ENCODE results near the gene ATP1B4.

Gene ATP1B4

DNA sequence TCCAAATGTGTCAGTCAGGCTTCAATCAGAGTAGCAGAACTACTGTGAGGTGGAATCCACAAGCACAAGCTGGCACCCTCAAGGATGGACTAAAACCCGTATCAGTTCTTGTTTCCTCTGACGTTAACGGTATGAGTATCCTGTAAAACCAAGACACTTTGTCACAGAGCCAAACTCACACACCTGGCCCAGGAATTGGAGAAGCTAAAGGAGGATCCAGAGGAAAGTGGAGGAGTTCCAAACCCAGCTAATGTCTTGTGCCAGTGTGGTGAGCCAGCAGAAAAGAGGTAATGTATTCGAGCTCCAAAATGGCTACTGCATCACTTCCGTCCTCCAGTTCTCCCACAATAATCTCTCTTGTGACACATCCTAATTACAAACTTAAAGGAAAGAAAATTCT lies 44.7 kb downstream of the ATP1B4 start:
- H3K4me3 ChIP-seq (ENCODE audit: low read length in 2 of 2) = no peak overlapping the region
- H3K4ac ChIP-seq (ENCODE audit: low read length) = no peak overlapping the region
- no peak overlapping the region for H3K14ac ChIP-seq (ENCODE audit: low read length)
- no peaks in the 10 kb centered on the region for H3K4me1 ChIP-seq (ENCODE audit: control insufficient read depth in 2 of 2, insufficient read depth in 1 of 2, low read depth in 1 of 2, low read length in 2 of 2)
- no peak overlapping the region for H3K9ac ChIP-seq (ENCODE audit: low read depth, low read length, poor library complexity)
- no peak overlapping the region for H2BK12ac ChIP-seq (ENCODE audit: low read length)
- H3K9me3 ChIP-seq (replicated peaks in 1 of 2; ENCODE audit: control insufficient read depth in 2 of 2, insufficient read depth in 1 of 2, low read depth in 1 of 2, low read length in 2 of 2) = no peaks in the 10 kb centered on the region
- H2BK15ac ChIP-seq (ENCODE audit: low read length) = no peak overlapping the region
- no peak overlapping the region for H3K18ac ChIP-seq (ENCODE audit: low read length)
- H2BK120ac ChIP-seq (ENCODE audit: low read depth, low read length) = no peak overlapping the region
- DNase-seq (ENCODE audit: low spot score) = no peak
- no peak overlapping the region for H4K8ac ChIP-seq (ENCODE audit: low read depth, low read length)
- no peak overlapping the region for H2AK5ac ChIP-seq (ENCODE audit: low read depth, low read length)
- H3K79me1 ChIP-seq (ENCODE audit: low read depth, low read length) = no peaks in the 10 kb centered on the region
- no peak overlapping the region for H4K91ac ChIP-seq (ENCODE audit: low read depth, low read length, poor library complexity)
- H3K27me3 ChIP-seq (ENCODE audit: control insufficient read depth in 3 of 3, insufficient read depth in 3 of 3, low read depth in 1 of 3, low read length in 3 of 3) = peaks cover 0 to 2% (median 0%) of the 10 kb centered on the region in 3 experiments
- no peak overlapping the region for H2BK5ac ChIP-seq (ENCODE audit: low read length)
- no peak overlapping the region for H3K23ac ChIP-seq (ENCODE audit: low read depth, low read length, poor library complexity)
- H3K4me2 ChIP-seq (ENCODE audit: insufficient read depth, low read length, poor library complexity, severe bottlenecking) = no peak overlapping the region
- H3K27ac ChIP-seq (replicated peaks; ENCODE audit: low read length) = no peak overlapping the region
- WGBS, 2 donors (ENCODE audit: extremely low coverage in 2 of 2, insufficient read length in 2 of 2, insufficient replicate concordance in 1 of 2) = no CpG with 5 or more reads among the region's 5 CpGs
- H3K36me3 ChIP-seq (replicated peaks in 1 of 2; ENCODE audit: control insufficient read depth in 2 of 2, insufficient read depth in 2 of 2, low read length in 2 of 2) = no peaks in the 10 kb centered on the region
- H2AFZ ChIP-seq (ENCODE audit: low read length) = no peak overlapping the region

DNA sequence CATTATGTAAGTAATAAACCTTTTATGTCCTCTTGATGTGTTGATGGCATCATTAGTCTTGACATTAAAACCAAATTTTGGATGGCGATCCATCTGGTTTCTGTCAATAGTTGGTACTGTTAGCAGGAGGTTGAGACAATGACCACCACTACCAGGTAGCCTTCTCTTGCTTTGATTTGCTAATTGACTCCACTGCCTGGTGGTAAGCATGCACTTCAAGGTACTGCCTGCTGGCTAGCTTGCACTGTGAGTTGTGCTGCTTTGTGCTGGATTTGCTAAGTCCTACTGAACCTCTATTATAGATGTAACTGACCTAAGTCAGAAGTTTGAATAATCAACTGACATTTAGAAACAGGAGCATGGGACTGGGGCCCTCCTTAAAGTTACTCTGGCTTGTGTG lies 46.3 kb downstream of the ATP1B4 start:
- no peak overlapping the region for H2AK5ac ChIP-seq (ENCODE audit: low read depth, low read length)
- H3K23ac ChIP-seq (ENCODE audit: low read depth, low read length, poor library complexity) = no peak overlapping the region
- no peak overlapping the region for H4K8ac ChIP-seq (ENCODE audit: low read depth, low read length)
- no CpG with 5 or more reads among the region's 1 CpG for WGBS, 2 donors (ENCODE audit: extremely low coverage in 2 of 2, insufficient read length in 2 of 2, insufficient replicate concordance in 1 of 2)
- no peaks in the 10 kb centered on the region for H3K36me3 ChIP-seq (replicated peaks in 1 of 2; ENCODE audit: control insufficient read depth in 2 of 2, insufficient read depth in 2 of 2, low read length in 2 of 2)
- DNase-seq (ENCODE audit: low spot score) = no peak
- H2AFZ ChIP-seq (ENCODE audit: low read length) = no peak overlapping the region
- no peak overlapping the region for H3K27ac ChIP-seq (replicated peaks; ENCODE audit: low read length)
- H3K4me2 ChIP-seq (ENCODE audit: insufficient read depth, low read length, poor library complexity, severe bottlenecking) = no peak overlapping the region
- no peak overlapping the region for H3K18ac ChIP-seq (ENCODE audit: low read length)
- H3K27me3 ChIP-seq (ENCODE audit: control insufficient read depth in 3 of 3, insufficient read depth in 3 of 3, low read depth in 1 of 3, low read length in 3 of 3) = peaks cover 0 to 2% (median 0%) of the 10 kb centered on the region in 3 experiments
- no peaks in the 10 kb centered on the region for H3K9me3 ChIP-seq (replicated peaks in 1 of 2; ENCODE audit: control insufficient read depth in 2 of 2, insufficient read depth in 1 of 2, low read depth in 1 of 2, low read length in 2 of 2)
- no peak overlapping the region for H2BK15ac ChIP-seq (ENCODE audit: low read length)
- H2BK120ac ChIP-seq (ENCODE audit: low read depth, low read length) = no peak overlapping the region
- H3K4ac ChIP-seq (ENCODE audit: low read length) = no peak overlapping the region
- no peak overlapping the region for H3K9ac ChIP-seq (ENCODE audit: low read depth, low read length, poor library complexity)
- H2BK12ac ChIP-seq (ENCODE audit: low read length) = no peak overlapping the region
- H2BK5ac ChIP-seq (ENCODE audit: low read length) = no peak overlapping the region
- H4K91ac ChIP-seq (ENCODE audit: low read depth, low read length, poor library complexity) = no peak overlapping the region
- no peak overlapping the region for H3K14ac ChIP-seq (ENCODE audit: low read length)
- no peaks in the 10 kb centered on the region for H3K79me1 ChIP-seq (ENCODE audit: low read depth, low read length)
- no peaks in the 10 kb centered on the region for H3K4me1 ChIP-seq (ENCODE audit: control insufficient read depth in 2 of 2, insufficient read depth in 1 of 2, low read depth in 1 of 2, low read length in 2 of 2)
- no peak overlapping the region for H3K4me3 ChIP-seq (ENCODE audit: low read length in 2 of 2)

DNA sequence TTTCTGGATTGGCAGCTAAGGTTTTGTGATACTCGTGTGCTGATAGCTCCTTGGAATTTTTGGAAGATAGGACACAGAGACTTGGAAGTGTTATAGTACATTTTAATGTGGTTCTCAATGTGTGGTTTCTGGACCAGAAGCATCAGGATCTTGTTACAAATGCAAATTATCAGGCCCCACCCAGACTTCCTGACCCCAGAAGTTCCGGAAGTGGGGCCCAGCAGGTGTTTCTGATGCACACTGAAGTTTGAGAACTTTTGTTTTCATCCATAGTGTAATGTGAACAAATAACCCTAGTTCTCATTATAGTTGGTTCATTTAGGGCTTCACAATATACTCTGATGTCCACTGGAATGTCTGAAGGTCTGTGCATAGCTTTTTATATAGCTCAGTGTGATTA lies 57.6 kb downstream of the ATP1B4 start:
- no peaks in the 10 kb centered on the region for H3K4me1 ChIP-seq (ENCODE audit: control insufficient read depth in 2 of 2, insufficient read depth in 1 of 2, low read depth in 1 of 2, low read length in 2 of 2)
- no peak overlapping the region for H3K4me3 ChIP-seq (ENCODE audit: low read length in 2 of 2)
- H2BK12ac ChIP-seq (ENCODE audit: low read length) = no peak overlapping the region
- no peak overlapping the region for H3K4ac ChIP-seq (ENCODE audit: low read length)
- no peak overlapping the region for H3K4me2 ChIP-seq (ENCODE audit: insufficient read depth, low read length, poor library complexity, severe bottlenecking)
- H2BK15ac ChIP-seq (ENCODE audit: low read length) = no peak overlapping the region
- H3K23ac ChIP-seq (ENCODE audit: low read depth, low read length, poor library complexity) = no peak overlapping the region
- H4K91ac ChIP-seq (ENCODE audit: low read depth, low read length, poor library complexity) = no peak overlapping the region
- DNase-seq (ENCODE audit: low spot score) = no peak
- WGBS, 2 donors (ENCODE audit: extremely low coverage in 2 of 2, insufficient read length in 2 of 2, insufficient replicate concordance in 1 of 2) = no CpG with 5 or more reads among the region's 2 CpGs
- H3K18ac ChIP-seq (ENCODE audit: low read length) = no peak overlapping the region
- H3K79me1 ChIP-seq (ENCODE audit: low read depth, low read length) = no peaks in the 10 kb centered on the region
- no peak overlapping the region for H2AFZ ChIP-seq (ENCODE audit: low read length)
- no peak overlapping the region for H3K27ac ChIP-seq (replicated peaks; ENCODE audit: low read length)
- H2AK5ac ChIP-seq (ENCODE audit: low read depth, low read length) = no peak overlapping the region
- no peak overlapping the region for H4K8ac ChIP-seq (ENCODE audit: low read depth, low read length)
- H3K27me3 ChIP-seq (ENCODE audit: control insufficient read depth in 3 of 3, insufficient read depth in 3 of 3, low read depth in 1 of 3, low read length in 3 of 3) = no peaks in the 10 kb centered on the region
- no peak overlapping the region for H2BK120ac ChIP-seq (ENCODE audit: low read depth, low read length)
- no peak overlapping the region for H2BK5ac ChIP-seq (ENCODE audit: low read length)
- no peaks in the 10 kb centered on the region for H3K9me3 ChIP-seq (replicated peaks in 1 of 2; ENCODE audit: control insufficient read depth in 2 of 2, insufficient read depth in 1 of 2, low read depth in 1 of 2, low read length in 2 of 2)
- H3K36me3 ChIP-seq (replicated peaks in 1 of 2; ENCODE audit: control insufficient read depth in 2 of 2, insufficient read depth in 2 of 2, low read length in 2 of 2) = no peaks in the 10 kb centered on the region
- H3K14ac ChIP-seq (ENCODE audit: low read length) = no peak overlapping the region
- H3K9ac ChIP-seq (ENCODE audit: low read depth, low read length, poor library complexity) = no peak overlapping the region

DNA sequence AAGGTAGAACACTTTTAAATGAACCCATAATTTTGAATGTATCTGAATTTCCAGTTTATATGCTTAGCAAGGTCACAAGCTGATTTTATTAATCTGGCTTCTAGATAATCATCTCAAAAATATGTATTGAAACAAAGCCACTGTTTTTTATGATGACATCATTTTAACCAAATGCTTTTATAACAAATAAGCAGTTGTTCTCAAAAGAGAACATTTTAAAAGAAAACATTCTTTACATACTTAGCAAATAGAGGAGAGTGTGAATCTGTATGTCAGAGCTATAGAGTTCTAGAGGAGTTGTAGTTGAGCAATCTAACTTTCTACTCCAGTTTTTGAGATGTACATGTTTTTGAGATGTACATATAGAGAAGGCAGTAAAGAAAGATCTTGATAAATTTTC lies 64.7 kb downstream of the ATP1B4 start:
- DNase-seq (ENCODE audit: low spot score) = no peak
- H2BK120ac ChIP-seq (ENCODE audit: low read depth, low read length) = no peak overlapping the region
- no peak overlapping the region for H2BK12ac ChIP-seq (ENCODE audit: low read length)
- H3K4me3 ChIP-seq (ENCODE audit: low read length in 2 of 2) = no peak overlapping the region
- no peaks in the 10 kb centered on the region for H3K9me3 ChIP-seq (replicated peaks in 1 of 2; ENCODE audit: control insufficient read depth in 2 of 2, insufficient read depth in 1 of 2, low read depth in 1 of 2, low read length in 2 of 2)
- H3K18ac ChIP-seq (ENCODE audit: low read length) = no peak overlapping the region
- H2BK5ac ChIP-seq (ENCODE audit: low read length) = no peak overlapping the region
- no peak overlapping the region for H2AFZ ChIP-seq (ENCODE audit: low read length)
- no peaks in the 10 kb centered on the region for H3K4me1 ChIP-seq (ENCODE audit: control insufficient read depth in 2 of 2, insufficient read depth in 1 of 2, low read depth in 1 of 2, low read length in 2 of 2)
- peaks cover 0 to 2% of the 10 kb centered on the region in 2 donors for H3K36me3 ChIP-seq (replicated peaks in 1 of 2; ENCODE audit: control insufficient read depth in 2 of 2, insufficient read depth in 2 of 2, low read length in 2 of 2)
- H3K4me2 ChIP-seq (ENCODE audit: insufficient read depth, low read length, poor library complexity, severe bottlenecking) = no peak overlapping the region
- H3K27me3 ChIP-seq (ENCODE audit: control insufficient read depth in 3 of 3, insufficient read depth in 3 of 3, low read depth in 1 of 3, low read length in 3 of 3) = no peaks in the 10 kb centered on the region
- no peak overlapping the region for H3K4ac ChIP-seq (ENCODE audit: low read length)
- no peak overlapping the region for H3K23ac ChIP-seq (ENCODE audit: low read depth, low read length, poor library complexity)
- no peak overlapping the region for H4K8ac ChIP-seq (ENCODE audit: low read depth, low read length)
- no peak overlapping the region for H4K91ac ChIP-seq (ENCODE audit: low read depth, low read length, poor library complexity)
- no peak overlapping the region for H2BK15ac ChIP-seq (ENCODE audit: low read length)
- H3K14ac ChIP-seq (ENCODE audit: low read length) = no peak overlapping the region
- H3K79me1 ChIP-seq (ENCODE audit: low read depth, low read length) = no peaks in the 10 kb centered on the region
- H2AK5ac ChIP-seq (ENCODE audit: low read depth, low read length) = no peak overlapping the region
- H3K9ac ChIP-seq (ENCODE audit: low read depth, low read length, poor library complexity) = no peak overlapping the region
- no peak overlapping the region for H3K27ac ChIP-seq (replicated peaks; ENCODE audit: low read length)
